BJ (cell line): Measurements from ENCODE around the gene CABP4. TPM values are rescaled to one million over a fixed set of nuclear protein-coding genes. Genes with fewer than 3 reads are reported as not detected.

Source experiments
- CTCF ChIA-PET: fragments of 350-600 bp; formaldehyde crosslinking; extraction: SDS; loops from one replicate; lab custom pipeline; 2021; ENCODE audit warnings: antibody characterized with exemption, inconsistent platforms; lab: Yijun Ruan, JAX
- POLR2A ChIA-PET: fragments of 300-600 bp; sonication (Branson Sonifier 250); formaldehyde crosslinking; extraction: SDS; loops from one replicate; lab custom pipeline; 2021; ENCODE audit warnings: antibody characterized with exemption; lab: Charles Lee
- DNase-seq: peaks from one replicate; pipeline ENCODE4 v3.0.0-alpha.2; 2011; ENCODE audit warnings: low read depth
- H3K27me3 ChIP-seq: 2 replicates; pipeline ENCODE4 v1.6.0; 2011; ENCODE audit warnings: low read length; ENCODE audit not compliant: control insufficient read depth, insufficient read depth
- H3K36me3 ChIP-seq: 2 replicates; pipeline ENCODE4 v1.5.1; 2011; ENCODE audit warnings: low read length; ENCODE audit not compliant: control insufficient read depth, insufficient read depth
- H3K4me3 ChIP-seq: 2 replicates; pipeline ENCODE4 v1.5.1; 2011; ENCODE audit warnings: low read depth, mild to moderate bottlenecking, control low read depth, low read length
- CTCF ChIP-seq: IDR thresholded peaks from 2 replicates; pipeline ENCODE4 v1.5.1; 2011; ENCODE audit warnings: low read depth, mild to moderate bottlenecking, control low read depth, inconsistent platforms, low read length, moderate library complexity; ENCODE audit not compliant: insufficient read depth
- polyA plus RNA-seq: library from polyadenylated mRNA; depleted of rRNA; stranded (reverse); fragments of >200 nt; gene quantifications from 2 replicates; pipeline ENCODE4 v1.2.3, GENCODE V29; 2011

Gene CABP4
- polyA plus RNA-seq, 1 experiment, result not detected

- Histone ChIP-seq H3K4me3 (no peak overlapping the region), H3K36me3 (peaks cover 34% of the 10 kb centered on the region), H3K27me3 (no peaks in the 10 kb centered on the region)
- DNase-seq, result no peak
- POLR2A ChIA-PET, result no interaction called here
- TF ChIP-seq CTCF, result no peak
- CTCF ChIA-PET, result interaction anchor here (0.8 kb wide), 1 partner anchor 142 kb away, joined by 3 read pairs; no protein-coding TSS in a partner anchor
These were observed 37.8 kb downstream of the CABP4 start for GRCh38 chr11:67492801-67493547.

- ChIA-PET POLR2A (no interaction called here), CTCF (no interaction called here)
- no peak for DNase-seq
- Histone ChIP-seq H3K4me3 (no peak overlapping the region), H3K36me3 (peaks cover 32% of the 10 kb centered on the region), H3K27me3 (no peaks in the 10 kb centered on the region)
- no peak for TF ChIP-seq CTCF
These were observed 38.6 kb downstream of the CABP4 start for GRCh38 chr11:67493548-67494370.

GRCh38 chr11:67494371-67495233 lies 39.4 kb downstream of the CABP4 start:
- CTCF ChIA-PET, result no interaction called here
- no peak for DNase-seq
- Histone ChIP-seq H3K4me3 (no peak overlapping the region), H3K27me3 (no peaks in the 10 kb centered on the region), H3K36me3 (peaks cover 29% of the 10 kb centered on the region)
- POLR2A ChIA-PET, result no interaction called here
- TF ChIP-seq CTCF, result no peak

- ChIA-PET POLR2A (no interaction called here), CTCF (no interaction called here)
- no peak for DNase-seq
- no peak for TF ChIP-seq CTCF
- H3K27me3 ChIP-seq, result no peaks in the 10 kb centered on the region
- H3K36me3 ChIP-seq, result peaks cover 26% of the 10 kb centered on the region
- no peak overlapping the region for H3K4me3 ChIP-seq
These were observed 40.3 kb downstream of the CABP4 start for GRCh38 chr11:67495234-67496005.
